Nephron progenitor cell (in vitro differentiated cells): ENCODE data around the gene GFER.
"Not testable (repeated sequence)": the region's sequence is repeated elsewhere in the genome, so short reads cannot be mapped to it uniquely, and the experiment has no call there.

Source experiments
- DNase-seq: peaks from one replicate; pipeline ENCODE4 v3.0.0; 2021
- H3K27ac Mint-ChIP-seq: 2 replicates; pipeline ENCODE4 v1.8.0; 2021; ENCODE audit warnings: mild to moderate bottlenecking, moderate library complexity, mixed read lengths
- H3K27me3 Mint-ChIP-seq: 2 replicates; pipeline ENCODE4 v1.8.0; 2021; ENCODE audit warnings: mild to moderate bottlenecking, low read depth, mixed read lengths; ENCODE audit not compliant: poor library complexity
- H3K36me3 Mint-ChIP-seq: 2 replicates; pipeline ENCODE4 v1.8.0; 2021; ENCODE audit warnings: low read depth, mixed read lengths
- H3K4me1 Mint-ChIP-seq: 2 replicates; pipeline ENCODE4 v1.8.0; 2021; ENCODE audit warnings: mixed read lengths
- H3K4me3 Mint-ChIP-seq: 2 replicates; pipeline ENCODE4 v1.8.0; 2021; ENCODE audit warnings: mild to moderate bottlenecking, moderate library complexity, mixed read lengths
- H3K9me3 Mint-ChIP-seq: 2 replicates; pipeline ENCODE4 v1.8.0; 2021; ENCODE audit warnings: mild to moderate bottlenecking, moderate library complexity, mixed read lengths
- CTCF ChIP-seq: fragments of 200-600 bp; sonication (generic); IDR thresholded peaks from 2 replicates; pipeline ENCODE4 v1.5.0; 2021; ENCODE audit warnings: antibody characterized with exemption

The GFER gene

GRCh38 chr16:2033057-2033908, 49.3 kb downstream of the GFER start:
- no peak overlapping the region for H3K27ac Mint-ChIP-seq
- no peak for TF ChIP-seq CTCF
- DNase-seq: peak; percentile 62
- no peaks in the 10 kb centered on the region for H3K36me3 Mint-ChIP-seq
- peaks cover 16% of the 10 kb centered on the region for H3K27me3 Mint-ChIP-seq
- no peaks in the 10 kb centered on the region for H3K9me3 Mint-ChIP-seq
- H3K4me1 Mint-ChIP-seq: peaks cover 32% of the 10 kb centered on the region
- H3K4me3 Mint-ChIP-seq: no peak overlapping the region

GRCh38 chr16:2033909-2034695, 50.1 kb downstream of the GFER start:
- H3K9me3 Mint-ChIP-seq, H3K4me3 Mint-ChIP-seq, H3K27me3 Mint-ChIP-seq, H3K36me3 Mint-ChIP-seq, DNase-seq, H3K27ac Mint-ChIP-seq: not testable (repeated sequence)
- peaks cover 34% of the 10 kb centered on the region for H3K4me1 Mint-ChIP-seq

GRCh38 chr16:2034696-2035430, 50.9 kb downstream of the GFER start:
- DNase-seq: no peak
- H3K27me3 Mint-ChIP-seq: peaks cover 2% of the 10 kb centered on the region
- H3K36me3 Mint-ChIP-seq: no peaks in the 10 kb centered on the region
- peaks cover 40% of the 10 kb centered on the region for H3K4me1 Mint-ChIP-seq
- peak overlapping the region; percentile 51 for H3K27ac Mint-ChIP-seq
- TF ChIP-seq CTCF: no peak
- no peaks in the 10 kb centered on the region for H3K9me3 Mint-ChIP-seq
- H3K4me3 Mint-ChIP-seq: no peak overlapping the region

- DNase-seq: peak; percentile 41
- Mint-ChIP-seq H3K4me3 (no peak overlapping the region), H3K27ac (no peak overlapping the region), H3K9me3 (no peaks in the 10 kb centered on the region), H3K36me3 (no peaks in the 10 kb centered on the region), H3K4me1 (peaks cover 40% of the 10 kb centered on the region), H3K27me3 (no peaks in the 10 kb centered on the region)
- no peak for TF ChIP-seq CTCF
These were observed 51.6 kb downstream of the GFER start for GRCh38 chr16:2035431-2036199.

- DNase-seq: no peak
- TF ChIP-seq CTCF: no peak
- Mint-ChIP-seq H3K27me3 (no peaks in the 10 kb centered on the region), H3K4me3 (no peak overlapping the region), H3K4me1 (peaks cover 40% of the 10 kb centered on the region), H3K27ac (no peak overlapping the region), H3K9me3 (no peaks in the 10 kb centered on the region), H3K36me3 (no peaks in the 10 kb centered on the region)
These were observed 52.4 kb downstream of the GFER start for GRCh38 chr16:2036200-2036966.
